GM12892 (cell line): ENCODE data around the gene RPTOR.

ENCODE experiments used
- POLR2A ChIP-seq: IDR thresholded peaks from 2 replicates; pipeline ENCODE4 v1.6.1; 2011; ENCODE audit warnings: low read depth, low read length, control low read depth
- POLR2AphosphoS5 ChIP-seq: IDR thresholded peaks from 2 replicates; pipeline ENCODE4 v1.6.1; 2011; ENCODE audit warnings: low read depth, low read length, control low read depth

DNA sequence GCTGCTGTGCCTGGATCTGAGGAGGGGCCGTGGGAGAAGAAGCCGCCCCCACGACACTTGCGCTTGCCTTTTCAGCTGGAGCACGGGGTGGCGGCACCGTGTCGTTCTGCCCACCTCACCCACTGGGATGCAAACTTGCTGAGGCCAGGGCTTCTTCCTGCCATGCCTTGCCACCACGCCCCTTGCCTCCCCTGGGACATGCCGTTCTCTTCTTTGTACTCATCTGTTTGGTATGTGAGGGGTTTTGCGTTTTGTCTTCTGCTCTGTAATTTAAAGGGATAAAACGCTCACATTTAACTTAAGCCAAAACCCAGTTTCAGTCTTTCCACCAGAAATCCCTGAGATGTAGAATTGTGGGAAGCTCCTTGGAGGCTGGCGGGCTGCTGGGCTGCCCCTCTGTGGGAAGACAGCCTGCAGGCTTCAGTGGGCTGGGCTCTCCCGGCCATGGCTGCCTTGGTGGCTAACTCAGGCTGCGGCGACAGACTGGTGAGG is 180.2 kb downstream of the RPTOR start:
- TF ChIP-seq POLR2AphosphoS5, result no peak
- no peak for TF ChIP-seq POLR2A
